Endodermal cell (in vitro differentiated cells): ENCODE results near the gene DNAJB11. TPM values are rescaled to one million over a fixed set of nuclear protein-coding genes. Genes with fewer than 3 reads are reported as not detected.
A peak's percentile ranks its signal among the peaks of the same experiment; 100 is the strongest.

ENCODE experiments used
- DNase-seq: peaks from one replicate; pipeline ENCODE4 v3.0.0-alpha.2; 2017
- H3K27ac ChIP-seq: 2 replicates; pipeline ENCODE4 v1.5.1; 2013; ENCODE audit warnings: mild to moderate bottlenecking, low read depth, low read length, moderate library complexity
- H3K27me3 ChIP-seq: 2 replicates; pipeline ENCODE4 v1.6.1; 2013; ENCODE audit warnings: mild to moderate bottlenecking, low read length, moderate library complexity; ENCODE audit not compliant: insufficient read depth, control insufficient read depth, poor library complexity, severe bottlenecking
- H3K36me3 ChIP-seq: 2 replicates; pipeline ENCODE4 v1.7.0; 2013; ENCODE audit warnings: mild to moderate bottlenecking, low read length, moderate library complexity; ENCODE audit not compliant: control insufficient read depth, insufficient read depth
- H3K4me1 ChIP-seq: one replicate; pipeline ENCODE4 v1.7.0; 2013; ENCODE audit warnings: low read length; ENCODE audit not compliant: control insufficient read depth, insufficient read depth
- H3K4me3 ChIP-seq: 2 replicates; pipeline ENCODE4 v1.5.1; 2013; ENCODE audit warnings: mild to moderate bottlenecking, low read length, moderate library complexity
- H3K9ac ChIP-seq: 2 replicates; pipeline ENCODE4 v1.6.1; 2013; ENCODE audit warnings: mild to moderate bottlenecking, low read length, moderate library complexity; ENCODE audit not compliant: poor library complexity, severe bottlenecking; ENCODE audit errors: extremely low read depth
- H3K9me3 ChIP-seq: 2 replicates; pipeline ENCODE4 v1.6.1; 2013; ENCODE audit warnings: mild to moderate bottlenecking, low read length, moderate library complexity; ENCODE audit not compliant: control insufficient read depth
- H3K27ac Mint-ChIP-seq: 2 replicates; pipeline ENCODE4 v1.8.0; 2020; ENCODE audit warnings: mixed read lengths
- H3K27me3 Mint-ChIP-seq: 2 replicates; pipeline ENCODE4 v1.8.0; 2021; ENCODE audit warnings: mild to moderate bottlenecking, mixed read lengths; ENCODE audit not compliant: insufficient read depth
- H3K36me3 Mint-ChIP-seq: 2 replicates; pipeline ENCODE4 v1.8.0; 2020; ENCODE audit warnings: low read depth, mixed read lengths
- H3K4me1 Mint-ChIP-seq: 2 replicates; pipeline ENCODE4 v1.8.0; 2020; ENCODE audit warnings: mixed read lengths
- H3K4me3 Mint-ChIP-seq: 2 replicates; pipeline ENCODE4 v1.8.0; 2020; ENCODE audit warnings: mild to moderate bottlenecking, moderate library complexity, mixed read lengths
- H3K9me3 Mint-ChIP-seq: 2 replicates; pipeline ENCODE4 v1.8.0; 2020; ENCODE audit warnings: mild to moderate bottlenecking, mixed read lengths
- CTCF ChIP-seq: fragments of 200-600 bp; sonication (generic); conservative IDR thresholded peaks from 2 replicates; pipeline ENCODE4 v1.5.0; 2021; ENCODE audit warnings: antibody characterized with exemption, mild to moderate bottlenecking
- WGBS, 2 experiments: methylation state at CpG; one replicate each; pipeline versions ENCODE4 v1.1.5 to v1.1.7; 2013; ENCODE audit warnings: missing lambda C conversion rate in 2 of 2, mixed read lengths in 1 of 2; ENCODE audit not compliant: insufficient coverage in 1 of 2, insufficient read length in 1 of 2; 5-methylcytosine and 5-hydroxymethylcytosine counted together
- total RNA-seq, 2 donors: library from RNA; stranded (reverse); fragmentation: NEBNext Ultra II Directional in 1 of 2; extraction: Animal tissue kit (Norgen Biotek cat#: 25700) in 1 of 2; gene quantifications; 2 replicates in 1 of 2; 3 replicates in 1 of 2; pipeline ENCODE4 v1.2.1, GENCODE V29; 2021

Gene DNAJB11
- total RNA-seq, 2 donors from 2014 or later: 59.8 to 81.5 TPM

GRCh38 chr3:186569779-186570095 is 783 bp upstream of the DNAJB11 start:
- peaks cover 19% of the 10 kb centered on the region for H3K36me3 Mint-ChIP-seq
- peaks cover 16% of the 10 kb centered on the region for H3K4me1 Mint-ChIP-seq
- H3K27me3 ChIP-seq: no peaks in the 10 kb centered on the region
- no peak for TF ChIP-seq CTCF
- H3K36me3 ChIP-seq: peaks cover 31% of the 10 kb centered on the region
- no peak for DNase-seq
- peak overlapping the region; percentile 75 for H3K27ac ChIP-seq
- no peaks in the 10 kb centered on the region for H3K9me3 ChIP-seq
- H3K9me3 Mint-ChIP-seq: no peaks in the 10 kb centered on the region
- H3K4me3 ChIP-seq: peak overlapping the region; percentile 99
- no peaks in the 10 kb centered on the region for H3K27me3 Mint-ChIP-seq
- H3K9ac ChIP-seq: peak overlapping the region; percentile 86
- WGBS, 2 experiments: 15 to 21% methylated on average over 7 of the region's 7 CpGs
- H3K27ac Mint-ChIP-seq: peak overlapping the region; percentile 97
- peak overlapping the region; percentile 89 for H3K4me3 Mint-ChIP-seq
- no peaks in the 10 kb centered on the region for H3K4me1 ChIP-seq

- H3K9me3 Mint-ChIP-seq: no peaks in the 10 kb centered on the region
- H3K4me1 ChIP-seq: no peaks in the 10 kb centered on the region
- H3K27ac Mint-ChIP-seq: peak overlapping the region; percentile 97
- TF ChIP-seq CTCF: no peak
- H3K36me3 Mint-ChIP-seq: peaks cover 30% of the 10 kb centered on the region
- no peaks in the 10 kb centered on the region for H3K9me3 ChIP-seq
- no peaks in the 10 kb centered on the region for H3K27me3 ChIP-seq
- H3K27ac ChIP-seq: peak overlapping the region; percentile 79
- H3K27me3 Mint-ChIP-seq: no peaks in the 10 kb centered on the region
- H3K4me3 Mint-ChIP-seq: peak overlapping the region; percentile 89
- peak overlapping the region; percentile 93 for H3K9ac ChIP-seq
- WGBS, 2 experiments: 15 to 19% methylated on average over 9 to 21 of the region's 21 CpGs
- no peak for DNase-seq
- peaks cover 44% of the 10 kb centered on the region for H3K36me3 ChIP-seq
- H3K4me1 Mint-ChIP-seq: peaks cover 16% of the 10 kb centered on the region
- H3K4me3 ChIP-seq: peak overlapping the region; percentile 99
Measured at GRCh38 chr3:186570941-186571643, 572 bp downstream of the DNAJB11 start.

- no peak for TF ChIP-seq CTCF
- Mint-ChIP-seq H3K27me3 (no peaks in the 10 kb centered on the region), H3K4me1 (peaks cover 13% of the 10 kb centered on the region), H3K9me3 (no peaks in the 10 kb centered on the region), H3K27ac (peak overlapping the region; percentile 97), H3K4me3 (peak overlapping the region; percentile 89), H3K36me3 (peaks cover 33% of the 10 kb centered on the region)
- Histone ChIP-seq H3K9me3 (no peaks in the 10 kb centered on the region), H3K36me3 (peaks cover 49% of the 10 kb centered on the region), H3K27me3 (no peaks in the 10 kb centered on the region), H3K9ac (peak overlapping the region; percentile 93), H3K4me1 (no peaks in the 10 kb centered on the region), H3K4me3 (peak overlapping the region; percentile 99), H3K27ac (no peak overlapping the region)
- DNase-seq: no peak
- 90% methylated on average over 2 of the region's 2 CpGs; no CpG with 5 or more reads in 1 of the 2 experiments for WGBS, 2 experiments
Measured at GRCh38 chr3:186571644-186572013, 1.1 kb downstream of the DNAJB11 start.
